RWPE2 (cell line): Measurements from ENCODE around the gene MTUS2.

Experiments used
- ATAC-seq: fragments of 200-7000 bp; cut with Tn5 transposase; 3 replicates; pipeline ENCODE4 v1.9.1; 2021; ENCODE audit warnings: low read depth
- DNase-seq: peaks from one replicate; pipeline ENCODE4 v3.0.0-alpha.2; 2020; ENCODE audit warnings: low spot score
- H3K27ac ChIP-seq: fragments of 450-650 bp; 2 replicates; pipeline ENCODE4 v1.5.1; 2017; ENCODE audit warnings: mild to moderate bottlenecking; ENCODE audit not compliant: poor library complexity, severe bottlenecking
- H3K27me3 ChIP-seq: fragments of 250-450 bp; sonication (Bioruptor Pico); 2 replicates; pipeline ENCODE4 v1.5.1; 2021; ENCODE audit warnings: mild to moderate bottlenecking, moderate library complexity; ENCODE audit not compliant: insufficient read depth, poor library complexity, severe bottlenecking
- H3K36me3 ChIP-seq: fragments of 250-450 bp; sonication (Bioruptor Pico); 2 replicates; pipeline ENCODE4 v1.5.1; 2020; ENCODE audit warnings: low read depth, mild to moderate bottlenecking, moderate library complexity
- H3K4me1 ChIP-seq: fragments of 250-450 bp; sonication (Bioruptor Pico); 2 replicates; pipeline ENCODE4 v1.5.1; 2021; ENCODE audit warnings: mild to moderate bottlenecking, moderate library complexity; ENCODE audit not compliant: insufficient read depth, poor library complexity, severe bottlenecking
- H3K4me3 ChIP-seq: fragments of 250-450 bp; sonication (Bioruptor Pico); 2 replicates; pipeline ENCODE4 v1.5.1; 2021; ENCODE audit warnings: mild to moderate bottlenecking, moderate library complexity; ENCODE audit not compliant: severe bottlenecking
- H3K9me3 ChIP-seq: fragments of 250-450 bp; sonication (Bioruptor Pico); 2 replicates; pipeline ENCODE4 v1.5.1; 2021; ENCODE audit warnings: mild to moderate bottlenecking, moderate library complexity; ENCODE audit not compliant: severe bottlenecking
- CTCF ChIP-seq: fragments of 450-650 bp; IDR thresholded peaks from one replicate; pipeline ENCODE4 v1.5.1; 2017; ENCODE audit warnings: mild to moderate bottlenecking, moderate library complexity; ENCODE audit not compliant: poor library complexity, severe bottlenecking

MTUS2 gene

GRCh38 chr13:29281932-29282495 is 461.9 kb downstream of the MTUS2 start:
- no peak for ATAC-seq
- Histone ChIP-seq H3K9me3 (no peaks in the 10 kb centered on the region), H3K27me3 (peaks cover 26% of the 10 kb centered on the region), H3K27ac (no peak overlapping the region), H3K4me3 (no peak overlapping the region), H3K4me1 (no peaks in the 10 kb centered on the region), H3K36me3 (no peaks in the 10 kb centered on the region)
- DNase-seq: no peak
- no peak for TF ChIP-seq CTCF

- no peak for TF ChIP-seq CTCF
- ATAC-seq (no peak), DNase-seq (no peak)
- Histone ChIP-seq H3K9me3 (no peaks in the 10 kb centered on the region), H3K4me3 (no peak overlapping the region), H3K27me3 (peaks cover 23% of the 10 kb centered on the region), H3K36me3 (no peaks in the 10 kb centered on the region), H3K4me1 (no peaks in the 10 kb centered on the region), H3K27ac (no peak overlapping the region)
Observed at GRCh38 chr13:29284726-29285125, 464.6 kb downstream of the MTUS2 start.

GRCh38 chr13:29287237-29287636 is 467.1 kb downstream of the MTUS2 start:
- Histone ChIP-seq H3K4me1 (no peaks in the 10 kb centered on the region), H3K27ac (no peak overlapping the region), H3K27me3 (peaks cover 13% of the 10 kb centered on the region), H3K4me3 (no peak overlapping the region), H3K36me3 (no peaks in the 10 kb centered on the region), H3K9me3 (no peaks in the 10 kb centered on the region)
- ATAC-seq (no peak), DNase-seq (no peak)
- no peak for TF ChIP-seq CTCF

GRCh38 chr13:29292045-29292444 is 471.9 kb downstream of the MTUS2 start:
- TF ChIP-seq CTCF: no peak

GRCh38 chr13:29294821-29295220 is 474.7 kb downstream of the MTUS2 start:
- DNase-seq: no peak
- no peaks in the 10 kb centered on the region for H3K4me1 ChIP-seq
- no peak for TF ChIP-seq CTCF
- no peaks in the 10 kb centered on the region for H3K27me3 ChIP-seq
- H3K4me3 ChIP-seq: no peak overlapping the region
- no peaks in the 10 kb centered on the region for H3K36me3 ChIP-seq
- H3K9me3 ChIP-seq: no peaks in the 10 kb centered on the region
- ATAC-seq: no peak
- H3K27ac ChIP-seq: no peak overlapping the region

More at GRCh38 chr13:29292045-29292444, 471.9 kb downstream of the MTUS2 start:
- Histone ChIP-seq H3K4me3 (no peak overlapping the region), H3K4me1 (no peaks in the 10 kb centered on the region), H3K27ac (no peak overlapping the region), H3K9me3 (no peaks in the 10 kb centered on the region), H3K27me3 (peaks cover under 1% of the 10 kb centered on the region), H3K36me3 (no peaks in the 10 kb centered on the region)
- ATAC-seq (no peak), DNase-seq (no peak)
